Left cardiac atrium (tissue), 4 donors: ENCODE results near the gene SESN1. TPM values are rescaled to one million over a fixed set of nuclear protein-coding genes. Genes with fewer than 3 reads are reported as not detected.
"Not testable (repeated sequence)": the region's sequence is repeated elsewhere in the genome, so short reads cannot be mapped to it uniquely, and the experiment has no call there.

Experiments
- ATAC-seq, 2 donors: fragments of 200-7000 bp; cut with Tn5 transposase; one replicate each; pipeline ENCODE4 v1.9.1; 2020; ENCODE audit warnings: mild to moderate bottlenecking in 2 of 2, moderate library complexity in 2 of 2
- DNase-seq: peaks from one replicate; pipeline ENCODE4 v3.0.0-alpha.2; 2020
- intact Hi-C, 2 donors: fragments of 100-400 bp; cut with DNase I; formaldehyde crosslinking; loops; one replicate each; pipeline versions ENCODE4 v1.14.1 to v1.15.1; 2022 to 2023
- long read RNA-seq: library from polyadenylated mRNA; unstranded; transcript quantifications from one replicate; pipeline ENCODE4 v2.0.0, GENCODE V29; 2021
- total RNA-seq, 2 donors: library from RNA; stranded (reverse); fragmentation: NEBNext Ultra II Directional; extraction: Animal tissue kit (Norgen Biotek cat#: 25700); gene quantifications; one replicate each; pipeline ENCODE4 v1.2.1, GENCODE V29; 2021
- donor health status: DM: no; HTN: yes; CAD: no.
- donor health status: DM: no; HTN: yes; CAD: no; lungs with severe emphysema.
- donor health status: DM: yes; HTN: yes; CAD: no.
- donor health status: Dilated cardiomyopathy.

The SESN1 gene
- 10 to 100 TPM; 22.4 to 54.0 TPM for total RNA-seq
- long read RNA-seq, transcript SESN1-202 (10 exons, 2,676 nt), result major isoform, 22 of 40 reads
- long read RNA-seq, transcript SESN1-204 (10 exons, 3,509 nt), result minor isoform, 10 of 40 reads
- long read RNA-seq, partial matches to known transcripts, result 6 of 40 reads
- long read RNA-seq, other reads (novel, unspliced or antisense), result 2 of 40 reads

DNA sequence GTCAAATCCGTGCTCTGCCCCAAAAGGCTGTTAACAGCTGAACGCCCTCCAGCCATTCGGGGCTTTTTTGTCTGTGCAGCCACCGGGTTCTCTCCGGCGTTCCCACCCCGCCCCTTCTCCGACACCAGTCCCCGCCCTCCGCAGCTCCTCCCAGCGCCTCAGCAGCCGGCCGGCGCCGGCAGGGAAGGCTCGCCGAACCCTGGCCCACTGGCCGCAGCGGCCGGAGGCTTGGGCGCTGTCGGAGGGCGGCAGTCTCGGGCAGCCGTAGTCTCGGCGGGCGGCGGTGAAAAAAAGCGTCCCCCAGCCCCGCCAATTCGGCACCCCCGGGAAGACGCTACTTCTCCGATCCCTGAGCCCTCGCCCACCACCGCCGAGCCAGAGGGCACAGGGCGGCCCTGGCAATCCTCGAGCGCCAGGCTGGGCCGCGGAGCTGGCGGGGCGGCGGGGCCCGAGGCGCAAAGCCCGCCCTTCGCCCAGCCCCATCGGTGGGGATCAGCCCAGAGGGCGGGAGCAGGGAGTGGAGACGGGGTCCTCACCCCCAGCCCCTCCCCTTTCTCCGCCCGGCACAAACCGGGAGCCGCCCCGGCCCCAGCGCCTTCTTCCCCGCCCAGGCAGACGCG lies at the start of gene SESN1:
TSS of gene SESN1 (minus strand) at position 431 of the 620 bp plus-strand sequence. CDS start 773 bp downstream, outside the sequence.
- peak; percentile 92 to 96 for ATAC-seq
- intact Hi-C loops, result loop anchor here in 1 of 2 donors (5.0 kb wide), 1 partner anchor 288 kb away; the partner anchor contains the start of gene CD164

DNA sequence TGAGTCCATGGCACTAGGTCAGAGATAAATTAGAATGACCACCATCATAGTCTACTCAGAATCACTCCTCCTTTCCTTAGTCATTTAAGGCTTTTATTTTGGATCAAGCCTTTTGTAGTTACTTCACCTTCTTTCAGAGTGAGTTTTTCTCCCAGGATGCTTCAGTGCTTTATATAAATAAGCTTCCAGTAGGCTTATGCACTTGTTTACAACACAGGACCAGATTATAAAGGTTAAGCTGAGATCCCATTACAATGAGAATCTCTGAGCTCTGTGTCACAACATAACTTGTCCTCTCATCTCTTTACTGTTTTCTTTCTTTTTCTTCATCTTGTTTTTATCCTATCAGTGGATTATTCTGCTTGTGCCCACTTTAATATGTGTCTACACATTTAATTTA lies 48.5 kb upstream of the SESN1 start:
- intact Hi-C loops, result no loop called here
- ATAC-seq (no peak), DNase-seq (no peak)

More for the DNA sequence above, at the start of gene SESN1:
- peak; percentile 94 for DNase-seq

DNA sequence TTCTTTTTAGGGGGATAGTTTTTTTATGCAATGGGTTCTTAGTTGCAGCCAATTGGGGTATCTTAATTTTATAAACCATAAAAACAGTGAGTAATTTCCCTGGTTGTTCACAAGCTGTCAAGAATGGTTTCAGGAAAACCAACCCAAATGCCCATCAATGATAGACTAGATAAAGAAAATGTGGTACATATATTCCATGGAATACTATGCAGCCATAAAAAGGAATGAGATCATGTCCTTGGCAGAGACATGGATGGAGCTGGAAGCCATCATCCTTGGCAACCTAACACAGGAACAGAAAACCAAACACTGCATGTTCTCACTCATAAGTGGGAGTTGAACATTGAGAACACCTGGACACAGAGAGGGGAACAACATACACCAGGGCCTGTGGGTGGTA lies 47.4 kb upstream of the SESN1 start:
- ATAC-seq, DNase-seq, intact Hi-C loops: not testable (repeated sequence)

DNA sequence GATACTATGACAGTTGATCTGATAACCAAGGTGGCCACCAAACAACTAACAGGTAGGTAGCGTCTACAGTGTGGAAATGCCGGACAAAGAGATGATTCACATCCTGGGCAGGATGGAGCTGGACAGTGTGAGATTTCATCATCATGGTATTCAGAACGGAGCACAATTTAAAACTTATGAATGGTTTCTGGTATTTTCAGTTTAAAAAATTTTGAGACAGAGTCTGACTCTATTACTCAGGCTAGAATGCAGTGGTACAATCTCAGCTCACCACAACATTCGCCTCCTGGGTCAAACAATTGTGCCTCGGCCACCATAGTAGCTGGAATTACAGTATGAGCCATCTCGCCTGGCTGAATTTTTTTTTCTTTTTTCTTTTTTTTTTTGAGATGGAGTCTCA lies 44.5 kb upstream of the SESN1 start:
- ATAC-seq (no peak), DNase-seq (no peak)
- intact Hi-C loops, result no loop called here

DNA sequence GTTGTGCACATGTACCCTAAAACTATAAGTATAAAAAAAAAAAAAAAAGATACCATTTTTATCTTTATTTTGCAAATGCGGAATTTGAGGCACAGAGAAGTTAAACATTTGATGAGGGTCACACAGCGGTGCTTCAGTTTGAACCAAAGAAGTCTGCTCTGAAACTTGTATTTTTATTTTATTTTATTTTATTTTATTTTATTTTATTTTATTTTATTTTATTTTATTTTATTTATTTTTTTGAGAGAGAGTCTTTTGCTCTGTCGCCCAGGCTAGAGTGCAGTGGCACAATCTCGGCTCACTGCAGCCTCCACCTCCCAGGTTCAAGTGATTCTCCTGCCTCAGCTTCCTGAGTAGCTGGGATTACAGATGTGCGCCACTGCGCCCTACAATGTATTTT lies 41.9 kb upstream of the SESN1 start:
- intact Hi-C loops, DNase-seq, ATAC-seq: not testable (repeated sequence)

DNA sequence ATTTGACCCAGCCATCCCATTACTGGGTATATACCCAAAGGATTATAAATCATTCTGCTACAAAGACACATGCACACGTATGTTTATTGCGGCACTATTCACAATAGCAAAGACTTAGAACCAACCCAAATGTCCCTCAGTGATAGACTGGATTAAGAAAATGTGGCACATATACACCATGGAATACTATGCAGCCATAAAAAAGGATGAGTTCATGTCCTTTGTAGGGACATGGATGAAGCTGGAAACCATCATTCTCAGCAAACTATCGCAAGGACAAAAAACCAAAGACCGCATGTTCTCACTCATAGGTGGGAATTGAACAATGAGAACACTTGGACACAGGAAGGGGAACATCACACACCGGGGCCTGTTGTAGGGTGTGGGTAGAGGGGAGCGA lies 41.4 kb upstream of the SESN1 start:
- DNase-seq, intact Hi-C loops, ATAC-seq: not testable (repeated sequence)

DNA sequence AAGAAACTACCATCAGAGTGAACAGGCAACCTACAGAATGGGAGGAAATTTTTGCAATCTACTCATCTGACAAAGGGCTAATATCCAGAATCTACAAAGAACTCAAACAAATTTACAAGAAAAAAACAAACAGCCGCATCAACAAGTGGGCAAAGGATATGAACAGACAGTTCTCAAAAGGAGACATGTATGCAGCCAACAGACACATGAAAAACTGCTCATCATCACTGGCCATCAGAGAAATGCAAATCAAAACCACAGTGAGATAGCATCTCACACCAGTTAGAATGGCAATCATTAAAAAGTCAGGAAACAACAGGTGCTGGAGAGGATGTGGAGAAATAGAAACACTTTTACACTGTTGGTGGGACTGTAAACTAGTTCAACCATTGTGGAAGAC lies 41.0 kb upstream of the SESN1 start:
- ATAC-seq, intact Hi-C loops, DNase-seq: not testable (repeated sequence)

DNA sequence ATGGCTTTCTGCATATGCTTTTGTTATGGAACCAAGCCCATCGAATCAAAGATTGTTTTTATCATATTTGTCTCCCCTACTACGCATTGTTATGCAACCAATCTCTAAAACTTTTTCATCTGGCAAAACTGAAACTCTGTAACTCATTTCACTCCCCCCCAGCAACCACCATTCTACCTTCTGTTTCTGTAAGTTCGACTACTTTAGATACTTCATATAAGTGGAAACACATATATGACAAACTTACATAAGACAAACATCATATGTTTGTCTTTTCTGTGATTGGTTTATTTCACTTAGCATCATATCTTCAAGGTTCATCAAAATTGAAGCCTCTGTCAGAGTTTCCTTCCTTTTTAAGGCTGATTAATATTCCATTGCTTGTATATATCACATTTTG lies 35.4 kb upstream of the SESN1 start:
- ATAC-seq (no peak), DNase-seq (no peak)
- intact Hi-C loops, result no loop called here

DNA sequence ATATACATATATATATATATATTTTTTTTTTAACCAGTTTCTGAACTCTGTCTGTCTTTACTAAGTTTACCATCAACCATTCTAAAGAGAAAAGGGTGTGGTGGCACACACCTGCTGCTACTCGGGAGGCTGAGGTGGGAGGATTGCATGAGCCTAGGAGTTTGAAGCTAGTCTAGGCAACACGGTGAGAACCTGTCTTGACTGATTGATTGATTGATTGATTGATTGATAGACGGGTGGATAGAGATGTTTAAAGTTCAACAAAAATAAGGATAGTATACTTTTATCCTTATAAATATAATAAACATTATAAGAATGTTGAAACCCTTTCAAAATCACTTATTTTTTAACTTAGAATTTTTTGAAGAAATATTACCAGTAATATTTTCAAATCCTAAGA lies 30.9 kb upstream of the SESN1 start:
- ATAC-seq (no peak), DNase-seq (no peak)
- intact Hi-C loops, result no loop called here

DNA sequence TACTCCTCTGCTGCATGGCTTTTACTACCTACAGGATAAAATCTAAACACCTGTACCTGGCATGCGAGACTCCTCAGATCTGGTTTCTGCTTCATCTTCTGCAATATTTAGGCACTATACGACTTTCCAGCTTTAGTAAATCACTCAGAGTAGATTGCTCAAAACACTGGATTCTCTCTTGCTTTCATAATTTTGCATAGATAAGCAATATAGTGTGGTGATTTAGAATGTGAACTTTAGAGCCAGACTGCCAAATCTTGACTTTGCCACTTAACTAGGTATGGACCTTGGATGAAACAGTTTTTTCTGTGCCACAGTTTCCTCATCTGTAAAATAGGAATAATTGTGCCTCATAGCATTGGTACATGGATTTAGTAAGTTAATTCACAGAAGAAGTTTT lies 29.6 kb upstream of the SESN1 start:
- DNase-seq (no peak), ATAC-seq (no peak)
- intact Hi-C loops, result no loop called here

DNA sequence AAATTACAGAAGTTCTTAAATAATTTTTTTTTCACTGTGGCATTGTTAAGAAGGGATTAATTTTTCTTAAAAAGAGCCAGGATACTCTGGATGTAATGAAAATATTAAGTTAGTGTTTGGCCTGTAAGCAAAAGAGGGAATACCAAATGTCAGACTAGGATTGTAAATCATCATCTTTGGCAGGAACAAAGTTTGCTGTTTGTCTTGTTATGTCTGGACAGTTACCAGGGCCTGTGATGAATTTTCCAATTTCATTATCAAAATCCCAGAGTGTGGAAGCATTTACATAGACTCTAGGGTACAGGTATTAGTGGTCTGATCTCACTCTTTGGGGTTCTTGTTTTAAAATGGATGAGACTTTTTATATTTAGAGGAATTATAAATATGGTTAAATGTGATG lies 26.8 kb upstream of the SESN1 start:
- intact Hi-C loops, result no loop called here
- no peak for DNase-seq
- peak in 1 of 2 donors; percentile 73 for ATAC-seq

DNA sequence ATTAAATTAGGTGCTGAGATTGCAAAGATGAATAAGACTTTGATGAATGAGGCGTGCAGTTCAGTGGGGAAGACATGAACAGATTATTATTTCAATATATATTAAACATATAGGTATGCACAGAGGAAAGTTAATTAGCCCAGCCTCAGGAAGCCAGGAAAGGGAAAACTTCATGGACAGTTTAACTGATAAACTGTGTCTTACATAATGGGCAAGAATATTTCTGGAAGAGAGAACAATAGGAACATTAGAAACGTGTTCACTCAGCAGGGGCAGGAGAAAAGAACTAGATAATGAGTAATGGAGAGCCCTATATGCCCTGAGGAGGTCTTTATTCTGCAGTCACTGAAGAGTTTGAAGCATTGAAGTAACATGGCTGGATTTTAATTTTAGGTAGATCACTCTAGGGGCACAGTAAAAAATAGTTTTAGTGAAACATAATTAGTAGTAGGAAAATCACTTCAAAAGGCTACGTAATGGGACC lies 24.3 kb upstream of the SESN1 start:
- DNase-seq (no peak), ATAC-seq (no peak)
- intact Hi-C loops, result no loop called here

DNA sequence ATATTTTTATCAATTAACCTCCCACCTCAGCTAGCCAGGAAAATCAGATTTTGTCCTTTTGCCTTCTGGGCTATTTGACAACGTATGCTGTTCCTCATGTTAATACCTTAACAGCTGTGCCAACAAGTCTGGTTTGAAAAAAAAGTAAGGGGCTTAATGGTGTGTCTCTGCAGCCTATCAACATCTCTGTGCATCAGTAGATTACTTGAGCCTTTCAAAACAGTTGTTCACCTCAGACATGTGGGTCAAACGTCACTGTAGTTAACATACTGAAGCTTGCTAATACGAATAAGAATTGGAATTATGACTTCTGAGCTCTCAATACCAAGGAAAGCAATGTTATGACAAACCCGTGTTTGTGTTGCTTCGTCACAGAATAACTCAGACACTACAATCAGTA lies 23.7 kb upstream of the SESN1 start:
- no peak for ATAC-seq
- intact Hi-C loops, result no loop called here

DNA sequence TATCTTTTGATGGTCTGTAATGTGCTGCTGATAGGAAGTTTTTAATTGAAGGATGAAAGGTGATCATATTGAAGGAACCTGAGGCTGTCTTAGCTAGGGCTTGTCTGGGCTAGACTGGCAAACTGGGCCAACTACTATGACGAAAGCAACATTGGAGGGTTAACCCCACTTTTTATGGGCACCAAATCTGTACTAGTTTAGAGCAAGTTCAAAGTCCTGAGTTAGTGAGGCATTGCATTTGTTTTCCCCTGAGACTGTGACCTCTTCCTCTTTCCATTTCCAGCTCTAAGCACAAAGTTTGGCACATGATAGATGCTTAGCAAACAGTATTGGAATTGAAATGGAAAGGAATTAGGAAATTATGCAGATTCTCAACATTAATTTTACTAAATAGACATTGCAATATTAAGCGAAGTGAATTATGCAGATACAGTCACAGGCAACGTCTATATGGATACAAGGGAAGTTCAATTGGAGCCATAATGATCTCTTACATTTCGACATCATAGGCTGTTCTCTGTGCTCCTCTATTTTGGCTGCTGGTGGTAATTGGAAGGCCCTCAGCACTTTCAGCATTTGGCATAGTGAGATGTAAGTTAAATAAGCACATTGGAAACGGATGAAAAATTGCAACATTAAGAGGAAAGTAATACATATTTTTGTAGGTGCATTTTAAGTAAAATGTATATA lies 22.8 kb upstream of the SESN1 start:
- DNase-seq (no peak), ATAC-seq (peak; percentile 21 to 72)
- intact Hi-C loops, result no loop called here

More for the DNA sequence above, 23.7 kb upstream of the SESN1 start:
- DNase-seq, result no peak

DNA sequence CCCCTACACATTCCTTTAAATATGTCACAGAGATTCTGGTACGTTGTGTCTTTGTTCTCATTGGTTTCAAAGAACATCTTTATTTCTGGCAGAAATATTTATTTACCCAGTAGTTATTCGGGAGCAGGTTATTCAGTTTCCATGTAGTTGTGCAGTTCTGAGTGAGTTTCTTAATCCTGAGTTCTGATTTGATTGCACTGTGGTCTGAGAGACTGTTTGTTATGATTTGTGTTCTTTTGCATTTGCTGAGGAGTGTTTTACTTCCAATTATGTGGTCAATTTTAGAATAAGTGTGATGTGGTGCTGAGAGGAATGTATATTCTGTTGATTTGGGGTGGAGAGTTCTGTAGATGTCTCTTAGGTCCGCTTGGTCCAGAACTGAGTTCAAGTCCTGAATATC lies 18.0 kb upstream of the SESN1 start:
- intact Hi-C loops, DNase-seq, ATAC-seq: not testable (repeated sequence)

DNA sequence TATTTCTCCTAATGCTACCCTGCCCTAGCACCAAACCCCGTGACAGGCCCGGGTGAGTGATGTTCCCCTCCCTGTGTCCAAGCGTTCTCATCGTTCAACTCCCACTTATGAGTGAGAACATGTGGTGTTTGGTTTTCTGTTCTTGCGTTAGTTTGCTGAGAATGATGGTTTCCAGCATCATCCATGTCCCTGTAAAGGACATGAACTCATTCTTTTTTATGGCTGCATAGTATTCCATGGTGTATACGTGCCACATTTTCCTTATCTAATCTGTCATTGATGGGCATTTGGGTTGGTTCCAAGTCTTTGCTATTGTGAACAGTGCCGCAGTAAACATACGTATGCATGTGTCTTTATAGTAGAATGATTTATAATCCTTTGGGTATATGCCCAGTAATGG lies 15.0 kb upstream of the SESN1 start:
- ATAC-seq, DNase-seq, intact Hi-C loops: not testable (repeated sequence)

DNA sequence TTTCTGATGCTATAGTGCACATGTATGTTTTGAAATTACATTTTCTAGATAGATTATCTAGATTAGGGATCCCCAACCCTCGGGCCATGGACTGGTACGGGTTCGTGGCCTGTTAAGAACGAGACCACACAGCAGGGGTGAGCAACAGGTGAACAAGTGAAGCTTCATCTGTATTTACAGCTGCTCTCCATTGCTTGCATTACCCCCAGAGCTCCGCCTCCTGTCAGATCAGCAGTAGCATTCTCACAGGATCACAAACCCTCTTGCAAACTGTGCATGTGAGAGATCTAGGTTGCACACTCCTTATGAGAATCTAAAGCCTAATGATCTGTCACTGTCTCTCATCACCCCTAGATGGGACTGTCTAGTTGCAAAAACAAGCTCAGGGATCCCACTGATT lies 11.0 kb upstream of the SESN1 start:
- intact Hi-C loops, result no loop called here
- ATAC-seq (no peak), DNase-seq (no peak)

DNA sequence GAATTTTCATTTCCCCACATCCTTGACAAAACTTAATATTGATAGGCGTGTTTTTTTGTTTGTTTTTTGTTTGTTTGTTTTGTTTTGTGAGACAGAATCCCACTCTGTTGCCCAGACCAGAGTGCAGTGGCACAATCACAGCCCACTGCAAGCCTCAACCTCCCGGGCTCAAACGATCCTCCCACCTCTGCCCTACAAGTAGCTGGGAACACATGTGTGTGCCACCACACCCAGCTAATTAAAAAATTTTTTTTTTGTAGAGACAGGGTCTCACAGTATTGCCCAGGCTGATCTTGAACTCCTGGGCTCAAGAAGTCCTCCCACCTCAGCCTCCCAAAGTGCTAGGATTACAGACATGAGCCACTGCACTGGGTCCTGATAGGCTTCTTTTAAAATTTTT lies 9.9 kb upstream of the SESN1 start:
- intact Hi-C loops, result no loop called here
- DNase-seq (no peak), ATAC-seq (no peak)

DNA sequence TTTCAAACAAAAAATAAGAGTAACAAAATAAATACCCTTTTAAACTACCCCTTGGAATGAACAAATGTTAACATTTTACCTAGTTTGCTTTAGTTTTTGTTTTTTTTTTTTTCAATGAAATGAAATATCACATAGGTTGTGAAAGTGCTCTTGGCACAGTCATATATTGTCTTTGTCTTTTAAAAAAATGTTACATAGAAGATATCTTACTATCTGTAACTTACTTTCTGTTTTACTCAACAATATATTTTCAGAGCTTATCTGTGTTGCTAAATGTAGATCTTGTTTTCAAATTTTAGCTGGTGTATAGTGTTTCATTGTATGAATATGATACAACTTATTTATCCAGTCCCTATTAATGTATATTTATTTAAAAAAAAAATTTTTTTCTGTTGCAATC lies 9.3 kb upstream of the SESN1 start:
- intact Hi-C loops, result no loop called here
- no peak for DNase-seq

DNA sequence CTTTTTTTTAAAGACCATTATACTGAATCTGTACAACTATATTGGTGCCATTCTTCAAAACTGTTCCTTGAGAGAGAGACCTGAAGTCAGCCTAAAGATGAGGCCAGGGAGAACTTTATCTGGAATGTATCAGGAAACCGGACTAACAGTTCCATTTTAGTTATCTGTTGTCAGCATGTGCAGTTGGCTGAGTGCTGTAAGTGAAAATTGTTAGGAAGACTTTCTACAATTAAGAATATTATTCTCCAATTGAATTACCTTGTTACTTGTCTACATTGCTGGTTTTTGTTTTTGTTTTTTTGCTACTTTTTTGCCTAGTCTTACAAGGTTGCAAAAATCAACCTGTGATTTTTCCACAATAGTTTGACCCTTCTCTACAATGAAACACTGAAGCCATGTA lies 8.1 kb upstream of the SESN1 start:
- DNase-seq (no peak), ATAC-seq (no peak)
- intact Hi-C loops, result no loop called here

More for the DNA sequence above, 9.3 kb upstream of the SESN1 start:
- no peak for ATAC-seq
